K562 (cell line): ENCODE measurements around the gene SLC44A5. TPM values are rescaled to one million over a fixed set of nuclear protein-coding genes. Genes with fewer than 3 reads are reported as not detected.

Experiments used
- CBFA2T3 ChIP-seq: fragments of 450-650 bp; IDR thresholded peaks from 2 replicates; pipeline ENCODE4 v1.6.1; 2017
- EGR1 ChIP-seq: fragments of 450-650 bp; conservative IDR thresholded peaks from 2 replicates; pipeline ENCODE4 v1.6.1; 2017; ENCODE audit warnings: mild to moderate bottlenecking
- HBP1 ChIP-seq: fragments of 450-650 bp; formaldehyde crosslinking; IDR thresholded peaks from 2 replicates; pipeline ENCODE4 v1.4.0; 2022; ENCODE audit warnings: missing genetic modification characterization
- SMARCE1 ChIP-seq: fragments of 450-650 bp; IDR thresholded peaks from 2 replicates; pipeline ENCODE4 v1.7.1; 2016; ENCODE audit warnings: mild to moderate bottlenecking
- TBL1XR1 ChIP-seq, 2 experiments: IDR thresholded peaks; 2 replicates each; pipeline ENCODE4 v1.6.1; 2012; ENCODE audit warnings: improper control_type of control experiment in 2 of 2, low read length in 2 of 2, mild to moderate bottlenecking in 1 of 2
- polyA plus RNA-seq, 8 experiments: library from polyadenylated mRNA; depleted of rRNA in 4 of 8; stranded (reverse) in 5 of 8; unstranded in 3 of 8; fragments of >200 nt; fragmentation: Nextera tagmentation in 2 of 8; fragmentation: Illumina TruSeq in 1 of 8; extraction: Ambion mirVana in 2 of 8; extraction: Trizol in 1 of 8; gene quantifications; 2 replicates each; pipeline versions ENCODE4 v1.2.1 to v1.2.3, GENCODE V29; 2011 to 2014; ENCODE audit warnings: inconsistent platforms in 1 of 8, missing spikeins in 1 of 8
- total RNA-seq, 7 experiments: library from RNA; depleted of rRNA in 6 of 7; stranded (reverse); fragments of >200 nt in 6 of 7; fragmentation: Illumina TruSeq in 2 of 7; extraction: Trizol in 2 of 7; gene quantifications; 2 replicates each; pipeline versions ENCODE4 v1.2.1 to v1.2.3, GENCODE V29; 2011 to 2021; ENCODE audit warnings: low replicate concordance in 1 of 7
- TF ChIP-seq, protein P1 (sequence below), 3 experiments: fragments of 200-800 bp in 1 of 3; sonication (Bioruptor generic) in 1 of 3; sonication (generic) in 1 of 3; formaldehyde crosslinking in 1 of 3; IDR thresholded peaks; 2 replicates each; pipeline versions ENCODE4 v1.6.1 to v1.8.0; 2016 to 2022; ENCODE audit warnings: mild to moderate bottlenecking in 2 of 3, missing compliant biosample characterization in 2 of 3, missing genetic modification characterization in 2 of 3, missing genetic modification reagents in 1 of 3
- TF ChIP-seq, protein P2 (sequence below): fragments of 250-450 bp; sonication (Bioruptor Pico); IDR thresholded peaks from 2 replicates; pipeline ENCODE4 v1.6.1; 2021; ENCODE audit warnings: mild to moderate bottlenecking
- TF ChIP-seq, protein P3 (sequence below): sonication (generic); formaldehyde crosslinking; IDR thresholded peaks from 2 replicates; pipeline ENCODE4 v1.8.0; 2022; ENCODE audit warnings: mild to moderate bottlenecking, missing genetic modification reagents
- TF ChIP-seq, protein P4 (sequence below), 2 experiments: IDR thresholded peaks; 2 replicates each; pipeline ENCODE4 v1.6.1; 2011; ENCODE audit warnings: borderline replicate concordance in 1 of 2, control low read depth in 1 of 2, low read depth in 1 of 2, low read length in 1 of 2, mild to moderate bottlenecking in 1 of 2, mixed read lengths in 1 of 2, moderate library complexity in 1 of 2; ENCODE audit not compliant: insufficient read depth in 1 of 2, insufficient read length in 1 of 2, poor library complexity in 1 of 2, severe bottlenecking in 1 of 2; ENCODE audit errors: extremely low read depth in 1 of 2
- TF ChIP-seq, protein P5 (sequence below), 2 experiments: fragments of 150-350 bp in 1 of 2; IDR thresholded peaks; 2 replicates each; pipeline ENCODE4 v1.6.1; 2012 to 2016; ENCODE audit warnings: low read depth in 2 of 2, low read length in 2 of 2, mild to moderate bottlenecking in 1 of 2, moderate library complexity in 1 of 2
- TF ChIP-seq, protein P6 (sequence below): sonication (generic); formaldehyde crosslinking; IDR thresholded peaks from 2 replicates; pipeline ENCODE4 v1.8.0; 2023; ENCODE audit warnings: missing genetic modification reagents, mild to moderate bottlenecking, borderline replicate concordance

Gene SLC44A5
- total and polyA plus RNA-seq, 9 of the 15 experiments (the other 6 are each of a cell fraction or from before 2014, with no cell fraction given): 1.2 to 10.1 (median 3.2) TPM

- TF ChIP-seq, protein P1, sequence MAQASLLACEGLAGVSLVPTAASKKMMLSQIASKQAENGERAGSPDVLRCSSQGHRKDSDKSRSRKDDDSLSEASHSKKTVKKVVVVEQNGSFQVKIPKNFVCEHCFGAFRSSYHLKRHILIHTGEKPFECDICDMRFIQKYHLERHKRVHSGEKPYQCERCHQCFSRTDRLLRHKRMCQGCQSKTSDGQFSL (CRISPR knock-in tag; IDR thresholded peaks at IDR 0.05): no peak
- TF ChIP-seq, protein P1 (tag; IDR thresholded peaks at IDR 0.05): no peak
- TF ChIP-seq SMARCE1: no peak
- no peak for TF ChIP-seq HBP1 (CRISPR knock-in tag)
- TF ChIP-seq, protein P2, sequence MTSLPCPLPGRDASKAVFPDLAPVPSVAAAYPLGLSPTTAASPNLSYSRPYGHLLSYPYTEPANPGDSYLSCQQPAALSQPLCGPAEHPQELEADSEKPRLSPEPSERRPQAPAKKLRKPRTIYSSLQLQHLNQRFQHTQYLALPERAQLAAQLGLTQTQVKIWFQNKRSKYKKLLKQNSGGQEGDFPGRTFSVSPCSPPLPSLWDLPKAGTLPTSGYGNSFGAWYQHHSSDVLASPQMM: no peak
- TF ChIP-seq, protein P3, sequence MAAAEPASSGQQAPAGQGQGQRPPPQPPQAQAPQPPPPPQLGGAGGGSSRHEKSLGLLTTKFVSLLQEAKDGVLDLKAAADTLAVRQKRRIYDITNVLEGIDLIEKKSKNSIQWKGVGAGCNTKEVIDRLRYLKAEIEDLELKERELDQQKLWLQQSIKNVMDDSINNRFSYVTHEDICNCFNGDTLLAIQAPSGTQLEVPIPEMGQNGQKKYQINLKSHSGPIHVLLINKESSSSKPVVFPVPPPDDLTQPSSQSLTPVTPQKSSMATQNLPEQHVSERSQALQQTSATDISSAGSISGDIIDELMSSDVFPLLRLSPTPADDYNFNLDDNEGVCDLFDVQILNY (CRISPR knock-in tag): no peak
- TF ChIP-seq TBL1XR1 (IDR thresholded peaks at IDR 0.05; ENCODE audit: low read length in 2 of 2): no peak
- TF ChIP-seq, protein P4, sequence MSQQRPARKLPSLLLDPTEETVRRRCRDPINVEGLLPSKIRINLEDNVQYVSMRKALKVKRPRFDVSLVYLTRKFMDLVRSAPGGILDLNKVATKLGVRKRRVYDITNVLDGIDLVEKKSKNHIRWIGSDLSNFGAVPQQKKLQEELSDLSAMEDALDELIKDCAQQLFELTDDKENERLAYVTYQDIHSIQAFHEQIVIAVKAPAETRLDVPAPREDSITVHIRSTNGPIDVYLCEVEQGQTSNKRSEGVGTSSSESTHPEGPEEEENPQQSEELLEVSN (IDR thresholded peaks at IDR 0.05; ENCODE audit: borderline replicate concordance in 1 of 2, extremely low read depth in 1 of 2, insufficient read depth in 1 of 2, insufficient read length in 1 of 2, low read depth in 1 of 2, low read length in 1 of 2, poor library complexity in 1 of 2, severe bottlenecking in 1 of 2): no peak
- peak; percentile 52 for TF ChIP-seq EGR1
- TF ChIP-seq, protein P5, sequence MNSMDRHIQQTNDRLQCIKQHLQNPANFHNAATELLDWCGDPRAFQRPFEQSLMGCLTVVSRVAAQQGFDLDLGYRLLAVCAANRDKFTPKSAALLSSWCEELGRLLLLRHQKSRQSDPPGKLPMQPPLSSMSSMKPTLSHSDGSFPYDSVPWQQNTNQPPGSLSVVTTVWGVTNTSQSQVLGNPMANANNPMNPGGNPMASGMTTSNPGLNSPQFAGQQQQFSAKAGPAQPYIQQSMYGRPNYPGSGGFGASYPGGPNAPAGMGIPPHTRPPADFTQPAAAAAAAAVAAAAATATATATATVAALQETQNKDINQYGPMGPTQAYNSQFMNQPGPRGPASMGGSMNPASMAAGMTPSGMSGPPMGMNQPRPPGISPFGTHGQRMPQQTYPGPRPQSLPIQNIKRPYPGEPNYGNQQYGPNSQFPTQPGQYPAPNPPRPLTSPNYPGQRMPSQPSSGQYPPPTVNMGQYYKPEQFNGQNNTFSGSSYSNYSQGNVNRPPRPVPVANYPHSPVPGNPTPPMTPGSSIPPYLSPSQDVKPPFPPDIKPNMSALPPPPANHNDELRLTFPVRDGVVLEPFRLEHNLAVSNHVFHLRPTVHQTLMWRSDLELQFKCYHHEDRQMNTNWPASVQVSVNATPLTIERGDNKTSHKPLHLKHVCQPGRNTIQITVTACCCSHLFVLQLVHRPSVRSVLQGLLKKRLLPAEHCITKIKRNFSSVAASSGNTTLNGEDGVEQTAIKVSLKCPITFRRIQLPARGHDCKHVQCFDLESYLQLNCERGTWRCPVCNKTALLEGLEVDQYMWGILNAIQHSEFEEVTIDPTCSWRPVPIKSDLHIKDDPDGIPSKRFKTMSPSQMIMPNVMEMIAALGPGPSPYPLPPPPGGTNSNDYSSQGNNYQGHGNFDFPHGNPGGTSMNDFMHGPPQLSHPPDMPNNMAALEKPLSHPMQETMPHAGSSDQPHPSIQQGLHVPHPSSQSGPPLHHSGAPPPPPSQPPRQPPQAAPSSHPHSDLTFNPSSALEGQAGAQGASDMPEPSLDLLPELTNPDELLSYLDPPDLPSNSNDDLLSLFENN (IDR thresholded peaks at IDR 0.05; ENCODE audit: low read depth in 2 of 2, low read length in 2 of 2): no peak
- TF ChIP-seq, protein P6, sequence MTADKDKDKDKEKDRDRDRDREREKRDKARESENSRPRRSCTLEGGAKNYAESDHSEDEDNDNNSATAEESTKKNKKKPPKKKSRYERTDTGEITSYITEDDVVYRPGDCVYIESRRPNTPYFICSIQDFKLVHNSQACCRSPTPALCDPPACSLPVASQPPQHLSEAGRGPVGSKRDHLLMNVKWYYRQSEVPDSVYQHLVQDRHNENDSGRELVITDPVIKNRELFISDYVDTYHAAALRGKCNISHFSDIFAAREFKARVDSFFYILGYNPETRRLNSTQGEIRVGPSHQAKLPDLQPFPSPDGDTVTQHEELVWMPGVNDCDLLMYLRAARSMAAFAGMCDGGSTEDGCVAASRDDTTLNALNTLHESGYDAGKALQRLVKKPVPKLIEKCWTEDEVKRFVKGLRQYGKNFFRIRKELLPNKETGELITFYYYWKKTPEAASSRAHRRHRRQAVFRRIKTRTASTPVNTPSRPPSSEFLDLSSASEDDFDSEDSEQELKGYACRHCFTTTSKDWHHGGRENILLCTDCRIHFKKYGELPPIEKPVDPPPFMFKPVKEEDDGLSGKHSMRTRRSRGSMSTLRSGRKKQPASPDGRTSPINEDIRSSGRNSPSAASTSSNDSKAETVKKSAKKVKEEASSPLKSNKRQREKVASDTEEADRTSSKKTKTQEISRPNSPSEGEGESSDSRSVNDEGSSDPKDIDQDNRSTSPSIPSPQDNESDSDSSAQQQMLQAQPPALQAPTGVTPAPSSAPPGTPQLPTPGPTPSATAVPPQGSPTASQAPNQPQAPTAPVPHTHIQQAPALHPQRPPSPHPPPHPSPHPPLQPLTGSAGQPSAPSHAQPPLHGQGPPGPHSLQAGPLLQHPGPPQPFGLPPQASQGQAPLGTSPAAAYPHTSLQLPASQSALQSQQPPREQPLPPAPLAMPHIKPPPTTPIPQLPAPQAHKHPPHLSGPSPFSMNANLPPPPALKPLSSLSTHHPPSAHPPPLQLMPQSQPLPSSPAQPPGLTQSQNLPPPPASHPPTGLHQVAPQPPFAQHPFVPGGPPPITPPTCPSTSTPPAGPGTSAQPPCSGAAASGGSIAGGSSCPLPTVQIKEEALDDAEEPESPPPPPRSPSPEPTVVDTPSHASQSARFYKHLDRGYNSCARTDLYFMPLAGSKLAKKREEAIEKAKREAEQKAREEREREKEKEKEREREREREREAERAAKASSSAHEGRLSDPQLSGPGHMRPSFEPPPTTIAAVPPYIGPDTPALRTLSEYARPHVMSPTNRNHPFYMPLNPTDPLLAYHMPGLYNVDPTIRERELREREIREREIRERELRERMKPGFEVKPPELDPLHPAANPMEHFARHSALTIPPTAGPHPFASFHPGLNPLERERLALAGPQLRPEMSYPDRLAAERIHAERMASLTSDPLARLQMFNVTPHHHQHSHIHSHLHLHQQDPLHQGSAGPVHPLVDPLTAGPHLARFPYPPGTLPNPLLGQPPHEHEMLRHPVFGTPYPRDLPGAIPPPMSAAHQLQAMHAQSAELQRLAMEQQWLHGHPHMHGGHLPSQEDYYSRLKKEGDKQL (CRISPR knock-in tag): no peak
- TF ChIP-seq CBFA2T3: 0 out of 2 replicates have a peak, but pooled peaks have one; percentile 7
Observed at GRCh38 chr1:75522389-75522788, 88.5 kb downstream of the SLC44A5 start (continued).
